Spleen (tissue), 11 donors: ENCODE measurements around the gene RBM7. TPM values are rescaled to one million over a fixed set of nuclear protein-coding genes. Genes with fewer than 3 reads are reported as not detected.

ENCODE experiments used
- DNase-seq: peaks from one replicate; pipeline ENCODE4 v3.0.0-alpha.2; 2020
- H3K27ac ChIP-seq, 8 donors: fragments of 200-600 bp; sonication (generic) in 7 of 8; 1 replicate in 4 of 8; 2 replicates in 4 of 8; pipeline versions ENCODE4 v1.5.0 to v1.8.0; 2016 to 2021; ENCODE audit warnings: inconsistent platforms in 4 of 8, mild to moderate bottlenecking in 4 of 8, moderate library complexity in 1 of 8
- H3K27me3 ChIP-seq, 7 donors: fragments of 200-600 bp; sonication (generic) in 6 of 7; replicated peaks in 1 of 7; 1 replicate in 4 of 7; 2 replicates in 3 of 7; pipeline versions ENCODE4 v1.5.0 to v1.8.0; 2016 to 2021; ENCODE audit warnings: inconsistent platforms in 3 of 7, mild to moderate bottlenecking in 1 of 7
- H3K36me3 ChIP-seq, 6 donors: fragments of 200-600 bp; sonication (generic) in 5 of 6; 1 replicate in 4 of 6; 2 replicates in 2 of 6; pipeline versions ENCODE4 v1.5.0 to v1.8.0; 2016 to 2021; ENCODE audit warnings: inconsistent platforms in 2 of 6
- H3K4me1 ChIP-seq, 6 donors: fragments of 200-600 bp; sonication (generic) in 5 of 6; 1 replicate in 3 of 6; 2 replicates in 3 of 6; pipeline versions ENCODE4 v1.5.0 to v1.8.0; 2016 to 2021; ENCODE audit warnings: inconsistent platforms in 3 of 6
- H3K4me3 ChIP-seq, 8 donors: fragments of 200-600 bp; sonication (generic) in 7 of 8; 1 replicate in 4 of 8; 2 replicates in 4 of 8; pipeline versions ENCODE4 v1.5.0 to v1.8.0; 2016 to 2021; ENCODE audit warnings: inconsistent platforms in 4 of 8, mild to moderate bottlenecking in 4 of 8, moderate library complexity in 2 of 8
- H3K9me3 ChIP-seq, 8 donors: fragments of 200-600 bp; sonication (generic) in 7 of 8; 1 replicate in 4 of 8; 2 replicates in 4 of 8; pipeline versions ENCODE4 v1.5.0 to v1.8.0; 2016 to 2021; ENCODE audit warnings: inconsistent platforms in 4 of 8
- CTCF ChIP-seq, 11 experiments: fragments of 200-600 bp in 7 of 11; fragments of 450-650 bp in 4 of 11; sonication (generic) in 4 of 11; IDR thresholded peaks in 8 of 11; conservative IDR thresholded peaks in 3 of 11; 1 replicate in 7 of 11; 2 replicates in 4 of 11; pipeline versions ENCODE4 v1.4.0 to v1.8.0; 2016 to 2021; ENCODE audit warnings: antibody characterized with exemption in 11 of 11, inconsistent platforms in 4 of 11, mild to moderate bottlenecking in 1 of 11
- POLR2A ChIP-seq, 3 donors: fragments of 450-650 bp; IDR thresholded peaks; one replicate each; pipeline ENCODE4 v1.5.1; 2017; ENCODE audit warnings: antibody characterized with exemption in 3 of 3, mild to moderate bottlenecking in 1 of 3
- POLR2AphosphoS5 ChIP-seq, 3 donors: sonication (generic); formaldehyde crosslinking; IDR thresholded peaks; one replicate each; pipeline ENCODE4 v1.5.1; 2017; ENCODE audit warnings: antibody characterized with exemption in 3 of 3
- WGBS, 5 donors: extraction: QIAGEN DNeasy Blood & Tissue Kit in 3 of 5; methylation state at CpG; one replicate each; pipeline versions ENCODE4 v1.1.5 to v1.1.7; 2013 to 2018; 5-methylcytosine and 5-hydroxymethylcytosine counted together
- intact Hi-C: fragments of 100-400 bp; cut with DNase I; formaldehyde crosslinking; loops from one replicate; pipeline ENCODE4 v1.15.0; 2023; ENCODE audit warnings: low total_unique reads
- polyA plus RNA-seq, 3 donors: library from polyadenylated mRNA; stranded (reverse); fragments of 200-250 nt; gene quantifications; one replicate each; pipeline ENCODE4 v1.2.1, GENCODE V29; 2013
- total RNA-seq, 7 donors: library from RNA; depleted of rRNA in 3 of 7; stranded (reverse); fragments of >200 nt in 3 of 7; fragmentation: NEBNext Ultra II Directional in 4 of 7; extraction: Animal tissue kit (Norgen Biotek cat#: 25700) in 4 of 7; gene quantifications; one replicate each; pipeline versions ENCODE4 v1.1.0 to v1.2.1, GENCODE V29; 2016 to 2021
- donor health status: healthy with polysubstance abuse.
- donor health status: DM: no; HTN: no; CAD: no; lungs with moderate emphysema.
- donor health status: DM: no; HTN: no; CAD: no.
- donor health status: Bipolar disorder and iron deficiency.
- donor health status: healthy.
- donor health status: DM: no; HTN: no; CAD: no.
- donor health status: DM: yes; HTN: yes; CAD: no.

RBM7 gene
- total and polyA plus RNA-seq, 10 donors: 8.0 to 35.3 (median 23.8) TPM

- no peaks in the 10 kb centered on the region for H3K9me3 ChIP-seq
- H3K36me3 ChIP-seq: no peaks in the 10 kb centered on the region
- no peak for DNase-seq
- intact Hi-C loops: no loop called here
- H3K4me1 ChIP-seq: peaks cover 0 to 1% (median under 1%) of the 10 kb centered on the region in 6 donors
- 67 to 88% (median 81%) methylated on average over 4 of the region's 4 CpGs for WGBS, 5 donors
- no peak overlapping the region for H3K27ac ChIP-seq
- no peak overlapping the region for H3K4me3 ChIP-seq
- TF ChIP-seq POLR2AphosphoS5 (IDR thresholded peaks at IDR 0.05) (no peak), CTCF (IDR thresholded peaks at IDR 0.05 in 8 of 11, conservative IDR thresholded peaks at IDR 0.05 in 3 of 11) (no peak), POLR2A (IDR thresholded peaks at IDR 0.05) (no peak)
- H3K27me3 ChIP-seq: no peaks in the 10 kb centered on the region
These were observed 32.9 kb downstream of the RBM7 start for GRCh38 chr11:114433376-114433775.

- H3K4me1 ChIP-seq: peaks cover 4 to 38% (median 30%) of the 10 kb centered on the region in 6 donors
- H3K36me3 ChIP-seq: no peaks in the 10 kb centered on the region
- no peaks in the 10 kb centered on the region for H3K27me3 ChIP-seq
- no peaks in the 10 kb centered on the region for H3K9me3 ChIP-seq
- 85 to 91% (median 88%) methylated on average over 6 of the region's 6 CpGs for WGBS, 5 donors
- H3K27ac ChIP-seq: no peak overlapping the region
- no peak for DNase-seq
- peak overlapping the region in 1 of 8 donors; percentile 95 for H3K4me3 ChIP-seq
- intact Hi-C loops: no loop called here
- TF ChIP-seq CTCF (IDR thresholded peaks at IDR 0.05 in 8 of 11, conservative IDR thresholded peaks at IDR 0.05 in 3 of 11): no peak
- no peak for TF ChIP-seq POLR2AphosphoS5 (IDR thresholded peaks at IDR 0.05)
- TF ChIP-seq POLR2A (IDR thresholded peaks at IDR 0.05): no peak
These were observed 37.8 kb downstream of the RBM7 start for GRCh38 chr11:114438303-114438702.

- Histone ChIP-seq H3K36me3 (peaks cover 0 to 9% (median 4%) of the 10 kb centered on the region in 6 donors), H3K4me1 (peaks cover 4 to 38% (median 31%) of the 10 kb centered on the region in 6 donors), H3K9me3 (no peaks in the 10 kb centered on the region), H3K27me3 (no peaks in the 10 kb centered on the region), H3K27ac (peak within 1 kb of the TSS; percentile 67 to 90 (median 86)), H3K4me3 (peak within 1 kb of the TSS; percentile 78 to 95 (median 84))
- TF ChIP-seq POLR2AphosphoS5 (IDR thresholded peaks at IDR 0.05): peak; percentile 97 to 98 (median 97)
- peak in 7 of 11 experiments; percentile 31 to 58 (median 43) for TF ChIP-seq CTCF (IDR thresholded peaks at IDR 0.05 in 8 of 11, conservative IDR thresholded peaks at IDR 0.05 in 3 of 11)
- peak in 2 of 3 donors; percentile 52 to 78 for TF ChIP-seq POLR2A (IDR thresholded peaks at IDR 0.05)
- DNase-seq: peak; percentile 98
- intact Hi-C loops: no loop called here
- WGBS, 5 donors: 0 to 1% (median 0%) methylated on average over 38 to 64 of the region's 64 CpGs
These were observed 39.0 kb downstream of the RBM7 start, which contains the start of gene REXO2 for GRCh38 chr11:114439229-114440120. Gene REXO2 (plus strand): TSS chr11:114439467. CDS start chr11:114439529, 62 bp downstream.
